Upper lobe of left lung (tissue), 4 donors: ENCODE measurements around the gene CPEB1.
"Not testable (repeated sequence)": the region's sequence is repeated elsewhere in the genome, so short reads cannot be mapped to it uniquely, and the experiment has no call there.

Experiments used
- EP300 ChIP-seq, 4 donors: sonication (generic); formaldehyde crosslinking; IDR thresholded peaks; one replicate each; pipeline ENCODE4 v1.5.1; 2017; ENCODE audit warnings: antibody characterized with exemption in 4 of 4, control low read depth in 2 of 4
- TF ChIP-seq, protein P1 (sequence below), 6 experiments: fragments of 450-650 bp in 4 of 6; fragments of 200-600 bp in 2 of 6; sonication (generic) in 2 of 6; IDR thresholded peaks; one replicate each; pipeline ENCODE4 v1.5.1; 2016 to 2019; ENCODE audit warnings: antibody characterized with exemption in 6 of 6

- TF ChIP-seq EP300 (IDR thresholded peaks at IDR 0.05): not testable (repeated sequence)
- TF ChIP-seq, protein P1, sequence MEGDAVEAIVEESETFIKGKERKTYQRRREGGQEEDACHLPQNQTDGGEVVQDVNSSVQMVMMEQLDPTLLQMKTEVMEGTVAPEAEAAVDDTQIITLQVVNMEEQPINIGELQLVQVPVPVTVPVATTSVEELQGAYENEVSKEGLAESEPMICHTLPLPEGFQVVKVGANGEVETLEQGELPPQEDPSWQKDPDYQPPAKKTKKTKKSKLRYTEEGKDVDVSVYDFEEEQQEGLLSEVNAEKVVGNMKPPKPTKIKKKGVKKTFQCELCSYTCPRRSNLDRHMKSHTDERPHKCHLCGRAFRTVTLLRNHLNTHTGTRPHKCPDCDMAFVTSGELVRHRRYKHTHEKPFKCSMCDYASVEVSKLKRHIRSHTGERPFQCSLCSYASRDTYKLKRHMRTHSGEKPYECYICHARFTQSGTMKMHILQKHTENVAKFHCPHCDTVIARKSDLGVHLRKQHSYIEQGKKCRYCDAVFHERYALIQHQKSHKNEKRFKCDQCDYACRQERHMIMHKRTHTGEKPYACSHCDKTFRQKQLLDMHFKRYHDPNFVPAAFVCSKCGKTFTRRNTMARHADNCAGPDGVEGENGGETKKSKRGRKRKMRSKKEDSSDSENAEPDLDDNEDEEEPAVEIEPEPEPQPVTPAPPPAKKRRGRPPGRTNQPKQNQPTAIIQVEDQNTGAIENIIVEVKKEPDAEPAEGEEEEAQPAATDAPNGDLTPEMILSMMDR (IDR thresholded peaks at IDR 0.05): not testable (repeated sequence)
These were observed 112.7 kb downstream of the CPEB1 start for GRCh38 chr15:82534457-82534861.
